OCI-LY3 (cell line): Measurements from ENCODE around the gene MYO16.

ENCODE experiments used
- CTCF ChIP-seq: fragments of 200-600, 300-600 bp; sonication (generic); IDR thresholded peaks from 2 replicates; pipeline ENCODE4 v1.5.1; 2014; ENCODE audit warnings: antibody characterized with exemption, low read length, low read depth
- EZH2phosphoT487 ChIP-seq: fragments of 200-600 bp; shearing (Covaris generic); IDR thresholded peaks from 2 replicates; pipeline ENCODE4 v1.6.1; 2018; ENCODE audit warnings: antibody characterized with exemption, mixed run types, low read depth

GRCh38 chr13:109199280-109199679 is 569.9 kb downstream of the MYO16 start:
- TF ChIP-seq CTCF (no peak), EZH2phosphoT487 (no peak)
